GM18870 (cell line): ENCODE data around the gene CT47A7.
"Not testable (repeated sequence)": the region's sequence is repeated elsewhere in the genome, so short reads cannot be mapped to it uniquely, and the experiment has no call there.

Source experiments
- ATAC-seq: cut with Tn5 transposase; IDR thresholded peaks from one replicate; pipeline ENCODE4 v1.9.1; 2021; ENCODE audit warnings: moderate library complexity; ENCODE audit not compliant: unreplicated experiment

CT47A7 gene

GRCh38 chrX:120956500-120956899 lies at the start of gene CT47A7:
Gene CT47A7, minus strand, starts transcription at chrX:120956600. Its CDS starts 255 bp downstream, at chrX:120956345.
- ATAC-seq: not testable (repeated sequence)

GRCh38 chrX:121000589-121000988 lies 44.2 kb upstream of the CT47A7 start:
- ATAC-seq: no peak

- peak; percentile 72 for ATAC-seq
Observed at GRCh38 chrX:120999413-120999812, 43.0 kb upstream of the CT47A7 start.

- ATAC-seq: not testable (repeated sequence)
Observed at GRCh38 chrX:120985660-120986059, 29.3 kb upstream of the CT47A7 start, which contains the start of gene CT47A1. Gene CT47A1, minus strand, starts transcription at chrX:120985760. Its CDS starts 231 bp downstream, at chrX:120985529.
